ENCODE measurements around the gene ARL3.
A peak's percentile ranks its signal among the peaks of the same experiment; 100 is the strongest.
"Not testable (repeated sequence)": the region's sequence is repeated elsewhere in the genome, so short reads cannot be mapped to it uniquely, and the experiment has no call there.

The ARL3 gene

DNA sequence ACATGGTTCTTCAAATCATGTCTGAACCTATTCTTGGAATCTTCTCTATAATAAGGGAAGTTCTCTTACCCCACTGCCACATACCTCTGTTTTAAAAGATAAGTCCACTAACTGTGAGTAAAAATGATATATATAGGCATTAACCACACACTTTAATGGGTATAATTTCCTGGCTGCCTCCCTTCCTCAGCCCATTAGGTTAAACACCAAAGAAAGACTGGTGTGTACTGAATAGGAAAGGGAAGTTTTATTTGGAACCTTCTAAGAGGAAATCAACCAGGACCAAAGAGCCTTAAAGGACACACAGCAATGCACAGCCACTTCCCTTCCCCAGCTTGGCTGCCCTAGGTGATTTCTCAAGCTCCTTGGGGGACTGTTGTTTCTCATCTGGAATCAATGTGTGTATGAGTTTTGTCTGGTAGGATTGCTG lies 24.5 kb upstream of the ARL3 start:
- no peak for DNase-seq (ENCODE audit: low read depth, low spot score)

- peak; percentile 28 for DNase-seq (ENCODE audit: low read depth, low spot score)
Observed at GRCh38 chr10:102735065-102735562, 20.9 kb upstream of the ARL3 start.

DNA sequence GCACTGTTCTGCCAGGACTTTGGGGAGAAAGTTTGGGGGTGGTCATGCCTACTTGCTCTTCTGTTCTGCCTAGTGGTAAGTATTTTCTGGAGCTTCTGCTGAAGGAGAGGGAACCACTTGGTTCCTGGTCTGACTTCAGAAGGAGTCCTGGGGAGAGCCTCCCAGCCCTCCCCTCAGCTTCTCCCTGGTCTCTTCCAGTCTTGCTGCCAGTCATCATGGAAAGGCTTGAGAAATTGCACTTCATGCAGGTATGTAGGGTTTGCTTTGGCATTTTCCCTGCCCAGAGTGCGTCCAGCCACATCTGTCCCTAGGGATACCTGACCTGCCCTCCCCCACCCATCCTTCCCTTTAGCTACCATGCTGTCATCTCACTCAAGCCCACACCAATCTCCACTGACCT lies 18.5 kb upstream of the ARL3 start:
- no peak for DNase-seq (ENCODE audit: low read depth, low spot score)

DNA sequence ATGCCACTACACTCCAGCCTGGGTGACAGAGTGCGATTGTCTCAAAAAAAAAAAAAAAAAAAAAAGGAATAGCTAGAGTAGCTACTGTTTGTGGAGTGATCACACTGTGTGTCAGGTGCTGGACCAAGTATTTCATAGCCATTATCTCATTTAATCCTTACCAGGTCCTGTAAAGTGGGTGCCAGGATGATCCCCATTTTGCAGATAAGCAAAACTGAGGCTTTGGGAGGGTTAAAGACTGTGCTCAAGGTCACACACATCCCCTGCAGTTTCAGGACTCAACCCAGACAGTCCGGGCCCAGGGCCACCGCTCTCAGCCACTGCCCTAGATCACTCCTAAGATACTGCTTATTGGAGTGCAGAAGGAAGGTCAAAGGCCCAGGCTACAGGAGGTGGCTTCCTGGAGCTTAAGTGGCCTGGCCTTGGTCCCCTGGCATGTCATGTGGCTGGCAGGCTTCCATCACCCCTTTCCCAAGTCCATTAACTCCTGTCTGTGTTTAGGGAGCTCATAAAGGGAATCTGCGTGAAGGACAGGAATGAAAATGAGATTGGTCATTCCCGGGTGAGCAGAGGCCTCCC lies 17.1 kb upstream of the ARL3 start:
- no peak for DNase-seq (ENCODE audit: low read depth, low spot score)

DNA sequence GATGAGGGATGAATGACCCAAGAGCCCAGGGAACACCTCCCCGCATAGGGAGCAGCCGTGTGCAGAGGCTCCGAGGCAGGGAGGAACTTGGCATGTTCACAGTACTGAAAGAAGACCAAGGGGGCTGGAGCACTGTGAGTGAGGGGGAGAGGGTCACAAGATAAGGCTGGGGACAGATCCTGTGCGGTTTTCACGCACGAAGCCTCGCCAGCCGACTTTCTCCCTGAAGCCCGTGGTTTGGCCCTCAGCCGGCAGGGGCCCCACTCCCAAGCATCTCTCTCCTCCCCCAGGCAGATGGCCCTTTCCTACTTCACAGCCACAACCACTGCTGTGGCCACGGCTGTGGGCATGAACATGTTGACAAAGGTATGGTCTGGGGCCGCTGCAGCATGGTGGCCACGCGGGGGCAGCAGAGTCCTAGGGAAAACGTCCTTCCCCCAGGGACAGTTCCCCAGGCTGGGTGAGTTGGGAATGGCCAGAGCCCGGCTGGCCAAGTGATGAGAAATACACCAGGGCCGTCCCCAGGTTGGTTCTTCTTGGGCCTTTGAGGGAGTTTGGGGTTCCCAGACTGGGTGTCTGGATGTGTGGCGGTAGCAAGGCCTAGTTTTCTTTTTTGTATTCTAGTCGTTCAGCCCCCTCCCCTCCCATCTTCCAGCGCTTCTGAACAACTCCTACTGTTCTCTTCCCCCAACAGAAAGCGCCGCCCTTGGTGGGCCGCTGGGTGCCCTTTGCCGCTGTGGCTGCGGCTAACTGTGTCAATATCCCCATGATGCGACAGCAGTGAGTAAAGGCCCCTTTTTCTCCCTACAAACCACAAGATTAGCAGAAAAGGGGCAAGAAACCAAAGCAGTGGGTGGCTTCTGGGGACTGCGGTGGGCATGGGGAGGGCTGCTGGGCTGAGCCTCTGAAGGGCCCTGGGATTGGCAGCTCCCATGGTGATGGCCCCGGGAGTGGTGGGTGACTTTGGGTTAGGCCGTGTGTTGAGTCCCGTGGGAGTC lies 15.1 kb upstream of the ARL3 start:
- DNase-seq (ENCODE audit: low read depth, low spot score), result peak; percentile 40

- DNase-seq (ENCODE audit: low read depth, low spot score), result no peak
Observed at GRCh38 chr10:102727037-102727818, 13.0 kb upstream of the ARL3 start.

DNA sequence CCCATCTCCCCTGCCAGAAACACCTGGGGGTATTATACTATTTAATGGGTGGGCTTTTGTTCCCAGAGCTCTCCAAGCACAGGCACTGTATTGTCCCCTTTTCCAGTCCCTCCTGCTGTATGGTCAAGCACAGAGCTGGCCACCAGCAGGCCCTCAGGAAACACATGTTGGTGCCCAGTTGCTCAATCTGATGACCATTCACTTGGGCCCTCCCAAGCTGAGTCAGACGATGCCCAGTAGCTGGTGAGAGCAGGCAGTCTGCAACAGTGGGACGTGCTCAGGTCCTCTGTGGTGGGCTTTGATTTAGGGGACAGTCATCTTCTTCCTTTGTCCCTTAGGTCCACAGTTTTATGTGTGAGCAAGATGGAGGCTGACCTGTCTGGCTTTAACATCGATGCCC lies 12.1 kb upstream of the ARL3 start:
- no peak for DNase-seq (ENCODE audit: low read depth, low spot score)

DNA sequence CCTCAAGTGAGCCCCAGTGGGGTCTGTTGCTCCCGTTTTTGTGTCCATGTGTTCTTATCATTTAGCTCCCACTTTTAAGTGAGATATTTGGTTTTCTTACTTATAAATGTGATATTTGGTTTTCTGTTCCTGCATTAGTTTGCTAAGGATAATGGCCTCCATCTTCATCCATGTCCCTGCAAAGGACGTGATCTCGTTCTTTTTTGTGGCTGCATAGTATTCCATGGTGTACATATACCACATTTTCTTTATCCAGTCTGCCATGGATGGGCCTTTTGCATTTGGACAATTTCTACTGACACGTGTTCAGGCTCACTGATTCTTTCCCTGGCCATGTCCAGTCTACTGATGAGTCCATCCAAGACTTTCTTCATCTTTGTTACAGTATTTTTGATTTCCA lies 9.8 kb upstream of the ARL3 start:
- DNase-seq (ENCODE audit: low read depth, low spot score), result no peak

- no peak for DNase-seq (ENCODE audit: low read depth, low spot score)
Observed at GRCh38 chr10:102721954-102722353, 7.8 kb upstream of the ARL3 start.

DNA sequence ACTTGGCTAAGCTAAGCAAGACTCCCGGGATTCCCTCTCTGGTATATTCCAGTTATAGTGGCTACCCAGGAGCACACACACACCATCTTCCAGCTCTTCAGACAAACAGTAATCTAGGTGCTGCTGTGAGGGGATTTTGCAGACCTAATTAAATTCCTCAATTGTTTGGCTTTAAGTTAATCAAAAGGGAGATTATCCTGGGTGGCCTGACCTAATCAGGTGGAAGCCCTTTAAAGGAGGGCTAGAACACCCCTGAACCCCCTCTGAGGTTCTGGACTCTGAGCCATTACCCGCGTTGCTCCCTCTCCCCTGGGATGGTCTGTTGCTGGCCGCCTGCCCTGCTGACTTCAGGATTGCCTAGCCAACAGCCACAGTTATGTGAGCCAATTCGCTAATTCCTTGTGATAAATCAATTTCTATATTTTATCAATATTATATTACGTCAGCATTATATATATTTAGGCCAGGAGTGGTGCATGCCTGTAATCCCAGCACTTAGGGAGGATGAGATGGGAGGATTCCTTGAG lies 6.6 kb upstream of the ARL3 start:
- DNase-seq (ENCODE audit: low read depth, low spot score), result no peak

DNA sequence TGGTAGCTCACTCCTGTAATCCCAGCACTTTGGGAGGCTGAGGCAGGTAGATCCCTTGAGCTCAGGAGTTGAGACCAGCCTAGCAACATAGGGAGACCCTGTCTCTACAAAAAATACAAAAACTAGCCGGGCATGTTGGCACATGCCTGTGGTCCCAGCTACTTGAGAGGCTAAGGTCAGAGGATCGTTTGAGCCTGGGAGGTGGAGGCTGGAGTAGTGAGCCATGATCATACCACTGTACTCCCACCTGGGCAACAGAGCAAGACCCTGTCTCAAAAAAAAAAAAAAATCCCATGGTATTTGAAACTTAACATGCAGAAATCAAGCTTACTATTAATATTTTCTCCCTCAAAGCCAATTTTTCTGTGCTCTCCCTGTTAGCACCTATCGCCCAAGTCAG lies 6.1 kb upstream of the ARL3 start:
- DNase-seq (ENCODE audit: low read depth, low spot score), result no peak

- peak; percentile 56 for DNase-seq (ENCODE audit: low read depth, low spot score)
Observed at GRCh38 chr10:102718220-102718619, 4.0 kb upstream of the ARL3 start.

GRCh38 chr10:102716900-102717565 lies 2.8 kb upstream of the ARL3 start:
- DNase-seq (ENCODE audit: low read depth, low spot score), result not testable (repeated sequence)

DNA sequence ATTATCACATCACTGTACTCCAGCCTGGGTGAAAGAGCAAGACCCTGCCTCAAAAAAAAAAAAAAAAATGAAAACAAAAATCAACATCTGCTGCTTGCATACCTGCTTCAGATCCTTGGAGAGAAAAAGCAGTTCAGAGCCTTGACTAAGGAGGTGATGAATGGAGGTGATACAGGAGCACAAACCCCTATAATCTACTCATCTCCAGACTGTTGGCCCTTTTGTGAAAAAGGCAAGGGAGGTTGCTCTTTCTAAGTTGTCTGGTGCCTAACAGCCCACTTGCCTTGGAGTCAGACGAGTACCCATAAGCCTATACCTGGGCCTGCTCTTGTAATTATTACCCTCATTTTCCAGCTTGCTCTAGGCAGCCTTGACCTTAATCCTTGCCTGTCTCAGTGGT lies 1.7 kb upstream of the ARL3 start:
- DNase-seq (ENCODE audit: low read depth, low spot score), result no peak

GRCh38 chr10:102714621-102715455 lies 641 bp upstream of the ARL3 start, which contains the start of gene SFXN2:
TSS of gene SFXN2 (plus strand) at chr10:102714636. CDS start at chr10:102726637, 12,001 bp downstream.
- no peak for DNase-seq (ENCODE audit: low read depth, low spot score)

- DNase-seq (ENCODE audit: low read depth, low spot score), result no peak
Observed at GRCh38 chr10:102713539-102713813, 721 bp downstream of the ARL3 start.

- no peak for DNase-seq (ENCODE audit: low read depth, low spot score)
Observed at GRCh38 chr10:102712843-102713538, 1.2 kb downstream of the ARL3 start.

- no peak for DNase-seq (ENCODE audit: low read depth, low spot score)
Observed at GRCh38 chr10:102712089-102712488, 2.1 kb downstream of the ARL3 start.

GRCh38 chr10:102710609-102711008 lies 3.6 kb downstream of the ARL3 start:
- DNase-seq (ENCODE audit: low read depth, low spot score), result no peak

GRCh38 chr10:102705531-102705930 lies 8.7 kb downstream of the ARL3 start:
- no peak for DNase-seq (ENCODE audit: low read depth, low spot score)

Data from iPS DF 19.7 (cell line).